Fibroblast of the aortic adventitia (primary cell): ENCODE measurements around the gene KNDC1. TPM values are rescaled to one million over a fixed set of nuclear protein-coding genes. Genes with fewer than 3 reads are reported as not detected.

ENCODE experiments used
- DNase-seq: peaks from one replicate; pipeline ENCODE4 v3.0.0-alpha.2; 2010; ENCODE audit warnings: low read depth
- H3K4me3 ChIP-seq: 2 replicates; pipeline ENCODE4 v1.5.1; 2011; ENCODE audit warnings: low read depth, mild to moderate bottlenecking, control low read depth, low read length, moderate library complexity
- CTCF ChIP-seq: IDR thresholded peaks from 2 replicates; pipeline ENCODE4 v1.5.1; 2011; ENCODE audit warnings: mild to moderate bottlenecking, low read length, control low read depth, inconsistent platforms; ENCODE audit not compliant: insufficient read depth
- total RNA-seq: library from RNA; depleted of rRNA; stranded (reverse); fragments of >200 nt; gene quantifications from 2 replicates; pipeline ENCODE4 v1.2.3, GENCODE V29; 2012; ENCODE audit warnings: low replicate concordance

KNDC1 gene
- total RNA-seq, 1 donor, result under 0.01 TPM

GRCh38 chr10:133121479-133121878 is 38.5 kb upstream of the KNDC1 start:
- no peak overlapping the region for H3K4me3 ChIP-seq
- TF ChIP-seq CTCF, result no peak
- DNase-seq, result no peak

GRCh38 chr10:133122171-133122935 is 37.7 kb upstream of the KNDC1 start:
- DNase-seq, result no peak
- TF ChIP-seq CTCF, result no peak
- no peak overlapping the region for H3K4me3 ChIP-seq

DNA sequence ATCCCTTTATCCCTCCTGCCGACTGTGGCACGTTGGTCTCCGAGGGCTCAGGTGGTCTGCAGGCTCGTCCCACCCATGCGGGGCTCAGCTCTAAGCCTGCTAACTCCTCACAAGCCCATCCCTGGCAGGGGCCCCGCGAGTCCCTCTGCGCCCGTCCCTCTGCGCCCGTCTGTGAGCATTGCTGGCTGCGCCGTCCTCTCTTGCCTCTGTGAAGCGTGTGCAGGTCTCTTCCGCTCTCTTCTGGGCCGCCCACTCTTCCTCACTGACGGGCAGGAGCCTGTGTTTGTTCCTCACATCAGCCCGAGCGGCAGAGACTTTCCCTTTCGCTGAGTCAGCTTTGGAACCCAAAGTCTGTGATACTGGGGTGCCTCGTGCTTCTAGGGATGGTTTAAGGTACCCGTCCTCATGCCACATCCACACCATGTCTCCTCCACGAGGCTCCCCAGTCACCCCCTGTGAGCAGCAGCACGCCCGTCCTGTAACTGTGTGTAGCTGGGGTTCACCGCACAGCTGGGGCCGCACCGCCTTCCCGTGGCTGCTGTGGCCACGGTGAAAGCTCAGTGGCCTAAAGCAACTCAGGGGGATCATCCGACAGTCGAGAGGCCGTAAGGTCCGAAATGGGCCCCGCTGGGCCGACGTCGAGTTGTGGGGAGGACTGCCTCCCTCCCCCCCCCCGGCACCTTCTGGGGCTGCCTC is 36.8 kb upstream of the KNDC1 start:
- DNase-seq, result no peak
- no peak overlapping the region for H3K4me3 ChIP-seq
- TF ChIP-seq CTCF, result no peak

GRCh38 chr10:133123746-133124356 is 36.2 kb upstream of the KNDC1 start:
- TF ChIP-seq CTCF, result no peak
- no peak overlapping the region for H3K4me3 ChIP-seq
- no peak for DNase-seq

GRCh38 chr10:133124357-133125211 is 35.4 kb upstream of the KNDC1 start:
- DNase-seq, result peak; percentile 1
- H3K4me3 ChIP-seq, result no peak overlapping the region
- peak; percentile 48 for TF ChIP-seq CTCF

DNA sequence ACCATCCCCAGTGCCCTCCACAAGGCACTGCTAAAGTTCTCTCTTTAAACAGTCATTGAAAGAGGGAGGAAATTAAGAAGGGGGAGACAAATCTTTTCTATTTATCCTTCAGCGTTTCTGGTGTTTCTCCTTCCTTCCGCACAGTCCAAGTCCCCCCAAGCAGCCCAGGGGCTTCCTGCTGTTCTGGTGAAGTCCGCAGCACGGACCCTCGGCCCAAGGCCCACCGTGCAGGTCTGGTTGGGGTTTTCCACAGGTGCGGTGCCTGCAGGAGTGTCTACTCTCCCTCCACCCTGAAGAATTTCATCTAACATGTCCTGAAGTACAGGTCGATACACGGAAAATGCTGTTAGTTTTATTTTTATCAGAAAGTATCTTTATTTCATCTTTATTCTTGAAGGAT is 34.1 kb upstream of the KNDC1 start:
- H3K4me3 ChIP-seq, result no peak overlapping the region
- DNase-seq, result no peak
- TF ChIP-seq CTCF, result no peak
